GM23248 (cell line): Measurements from ENCODE around the gene ZNF416.

ENCODE experiments used
- EZH2 ChIP-seq: fragments of 200-600 bp; sonication (generic); IDR thresholded peaks from 2 replicates; pipeline ENCODE4 v1.6.1; 2018; ENCODE audit warnings: antibody characterized with exemption, mild to moderate bottlenecking; ENCODE audit not compliant: insufficient read depth, poor library complexity, severe bottlenecking
- EZH2phosphoT487 ChIP-seq: fragments of 200-600 bp; sonication (generic); IDR thresholded peaks from 2 replicates; pipeline ENCODE4 v1.6.1; 2018; ENCODE audit warnings: antibody characterized with exemption, moderate library complexity, mild to moderate bottlenecking, low read depth; ENCODE audit not compliant: insufficient read depth

- TF ChIP-seq EZH2: no peak
- no peak for TF ChIP-seq EZH2phosphoT487
These were observed 42.1 kb upstream of the ZNF416 start for GRCh38 chr19:57620673-57621348.
